IPS-11a (cell line): ENCODE data around the gene SAMD5.

Experiments
- H3K4me3 ChIP-seq: one replicate; pipeline ENCODE4 v1.5.1; 2013; ENCODE audit warnings: low read depth, low read length, control low read depth

The SAMD5 gene

GRCh38 chr6:147564556-147564955, 56.1 kb downstream of the SAMD5 start:
- H3K4me3 ChIP-seq, result no peak overlapping the region

GRCh38 chr6:147566244-147566898, 57.9 kb downstream of the SAMD5 start:
- H3K4me3 ChIP-seq, result no peak overlapping the region

- no peak overlapping the region for H3K4me3 ChIP-seq
Measured at GRCh38 chr6:147567141-147567805, 58.8 kb downstream of the SAMD5 start.

- no peak overlapping the region for H3K4me3 ChIP-seq
Measured at GRCh38 chr6:147569788-147570187, 61.3 kb downstream of the SAMD5 start.

- H3K4me3 ChIP-seq, result no peak overlapping the region
Measured at GRCh38 chr6:147570681-147571080, 62.2 kb downstream of the SAMD5 start.

- no peak overlapping the region for H3K4me3 ChIP-seq
Measured at GRCh38 chr6:147577488-147577887, 69.0 kb downstream of the SAMD5 start.

- no peak overlapping the region for H3K4me3 ChIP-seq
Measured at GRCh38 chr6:147578159-147578558, 69.7 kb downstream of the SAMD5 start.

- H3K4me3 ChIP-seq, result no peak overlapping the region
Measured at GRCh38 chr6:147578883-147579282, 70.4 kb downstream of the SAMD5 start.

GRCh38 chr6:147579667-147580066, 71.2 kb downstream of the SAMD5 start:
- H3K4me3 ChIP-seq, result no peak overlapping the region

- H3K4me3 ChIP-seq, result no peak overlapping the region
Measured at GRCh38 chr6:147582991-147583390, 74.5 kb downstream of the SAMD5 start.

- no peak overlapping the region for H3K4me3 ChIP-seq
Measured at GRCh38 chr6:147585256-147585655, 76.8 kb downstream of the SAMD5 start.

- H3K4me3 ChIP-seq, result no peak overlapping the region
Measured at GRCh38 chr6:147586044-147586443, 77.6 kb downstream of the SAMD5 start.

- H3K4me3 ChIP-seq, result no peak overlapping the region
Measured at GRCh38 chr6:147587907-147588306, 79.4 kb downstream of the SAMD5 start.

GRCh38 chr6:147588469-147588868, 80.0 kb downstream of the SAMD5 start:
- no peak overlapping the region for H3K4me3 ChIP-seq

GRCh38 chr6:147589739-147590250, 81.3 kb downstream of the SAMD5 start:
- H3K4me3 ChIP-seq, result no peak overlapping the region

- H3K4me3 ChIP-seq, result no peak overlapping the region
Measured at GRCh38 chr6:147595961-147596360, 87.5 kb downstream of the SAMD5 start.

GRCh38 chr6:147603392-147604081, 95.0 kb downstream of the SAMD5 start:
- no peak overlapping the region for H3K4me3 ChIP-seq

GRCh38 chr6:147604373-147604772, 95.9 kb downstream of the SAMD5 start:
- no peak overlapping the region for H3K4me3 ChIP-seq

- no peak overlapping the region for H3K4me3 ChIP-seq
Measured at GRCh38 chr6:147611992-147612391, 103.5 kb downstream of the SAMD5 start.

GRCh38 chr6:147614501-147614900, 106.0 kb downstream of the SAMD5 start:
- H3K4me3 ChIP-seq, result no peak overlapping the region

- H3K4me3 ChIP-seq, result no peak overlapping the region
Measured at GRCh38 chr6:147615659-147616456, 107.4 kb downstream of the SAMD5 start.
